Measurements from ENCODE around the gene MTHFSD.

GRCh38 chr16:86529160-86529559, 25.9 kb downstream of the MTHFSD start:
- TF ChIP-seq, protein P1, sequence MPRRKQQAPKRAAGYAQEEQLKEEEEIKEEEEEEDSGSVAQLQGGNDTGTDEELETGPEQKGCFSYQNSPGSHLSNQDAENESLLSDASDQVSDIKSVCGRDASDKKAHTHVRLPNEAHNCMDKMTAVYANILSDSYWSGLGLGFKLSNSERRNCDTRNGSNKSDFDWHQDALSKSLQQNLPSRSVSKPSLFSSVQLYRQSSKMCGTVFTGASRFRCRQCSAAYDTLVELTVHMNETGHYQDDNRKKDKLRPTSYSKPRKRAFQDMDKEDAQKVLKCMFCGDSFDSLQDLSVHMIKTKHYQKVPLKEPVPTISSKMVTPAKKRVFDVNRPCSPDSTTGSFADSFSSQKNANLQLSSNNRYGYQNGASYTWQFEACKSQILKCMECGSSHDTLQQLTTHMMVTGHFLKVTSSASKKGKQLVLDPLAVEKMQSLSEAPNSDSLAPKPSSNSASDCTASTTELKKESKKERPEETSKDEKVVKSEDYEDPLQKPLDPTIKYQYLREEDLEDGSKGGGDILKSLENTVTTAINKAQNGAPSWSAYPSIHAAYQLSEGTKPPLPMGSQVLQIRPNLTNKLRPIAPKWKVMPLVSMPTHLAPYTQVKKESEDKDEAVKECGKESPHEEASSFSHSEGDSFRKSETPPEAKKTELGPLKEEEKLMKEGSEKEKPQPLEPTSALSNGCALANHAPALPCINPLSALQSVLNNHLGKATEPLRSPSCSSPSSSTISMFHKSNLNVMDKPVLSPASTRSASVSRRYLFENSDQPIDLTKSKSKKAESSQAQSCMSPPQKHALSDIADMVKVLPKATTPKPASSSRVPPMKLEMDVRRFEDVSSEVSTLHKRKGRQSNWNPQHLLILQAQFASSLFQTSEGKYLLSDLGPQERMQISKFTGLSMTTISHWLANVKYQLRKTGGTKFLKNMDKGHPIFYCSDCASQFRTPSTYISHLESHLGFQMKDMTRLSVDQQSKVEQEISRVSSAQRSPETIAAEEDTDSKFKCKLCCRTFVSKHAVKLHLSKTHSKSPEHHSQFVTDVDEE (CRISPR knock-in tag; IDR thresholded peaks at IDR 0.05) = no peak
- TF ChIP-seq TOX (CRISPR knock-in tag; IDR thresholded peaks at IDR 0.05; ENCODE audit: borderline replicate concordance) (no peak), ZFP3 (CRISPR knock-in tag; IDR thresholded peaks at IDR 0.05) (no peak), OSR1 (CRISPR knock-in tag; IDR thresholded peaks at IDR 0.05) (no peak), ESRRG (CRISPR knock-in tag; IDR thresholded peaks at IDR 0.05) (no peak), ARNTL (CRISPR knock-in tag; IDR thresholded peaks at IDR 0.05; ENCODE audit: borderline replicate concordance, low read depth) (no peak), ZNF565 (CRISPR knock-in tag; conservative IDR thresholded peaks at IDR 0.05; ENCODE audit: low read depth) (no peak), ZFP30 (CRISPR knock-in tag; IDR thresholded peaks at IDR 0.05) (no peak), ISL1 (CRISPR knock-in tag; IDR thresholded peaks at IDR 0.05) (no peak), BACH2 (CRISPR knock-in tag; IDR thresholded peaks at IDR 0.05; ENCODE audit: borderline replicate concordance) (no peak)
